Gastrocnemius medialis (tissue), 4 donors: ENCODE results near the gene TMCC1.

ENCODE experiments used
- POLR2A ChIP-seq, 2 donors: fragments of 450-650 bp; IDR thresholded peaks; one replicate each; pipeline ENCODE4 v1.6.1; 2017; ENCODE audit warnings: antibody characterized with exemption in 2 of 2, mild to moderate bottlenecking in 2 of 2, moderate library complexity in 2 of 2
- TF ChIP-seq, protein P1 (sequence below), 5 experiments: fragments of 450-650 bp in 3 of 5; fragments of 200-600 bp in 2 of 5; sonication (generic) in 2 of 5; IDR thresholded peaks in 4 of 5; conservative IDR thresholded peaks in 1 of 5; 1 replicate in 4 of 5; 2 replicates in 1 of 5; pipeline ENCODE4 v1.5.1; 2016 to 2019; ENCODE audit warnings: antibody characterized with exemption in 5 of 5, mild to moderate bottlenecking in 3 of 5, moderate library complexity in 3 of 5

DNA sequence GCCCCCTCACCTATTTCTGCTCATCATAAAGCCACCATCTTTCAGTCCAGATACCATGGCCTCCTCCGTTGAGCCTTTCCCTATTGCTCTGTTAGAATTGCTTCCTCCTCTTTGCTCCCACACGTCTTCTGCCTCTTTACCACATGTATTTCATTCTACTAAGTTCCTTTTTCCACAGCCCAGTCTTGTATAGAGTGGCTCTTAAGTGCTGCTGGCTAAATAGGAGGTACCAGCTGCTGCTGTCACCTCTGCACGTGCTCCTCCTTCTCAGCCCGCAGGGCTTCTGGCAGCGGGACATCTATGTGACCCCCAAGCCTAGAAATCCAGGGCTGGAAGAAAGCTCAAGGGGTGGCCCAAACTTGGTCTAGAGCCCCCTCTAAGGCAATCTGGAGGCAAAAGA lies 248.2 kb downstream of the TMCC1 start:
- TF ChIP-seq, protein P1, sequence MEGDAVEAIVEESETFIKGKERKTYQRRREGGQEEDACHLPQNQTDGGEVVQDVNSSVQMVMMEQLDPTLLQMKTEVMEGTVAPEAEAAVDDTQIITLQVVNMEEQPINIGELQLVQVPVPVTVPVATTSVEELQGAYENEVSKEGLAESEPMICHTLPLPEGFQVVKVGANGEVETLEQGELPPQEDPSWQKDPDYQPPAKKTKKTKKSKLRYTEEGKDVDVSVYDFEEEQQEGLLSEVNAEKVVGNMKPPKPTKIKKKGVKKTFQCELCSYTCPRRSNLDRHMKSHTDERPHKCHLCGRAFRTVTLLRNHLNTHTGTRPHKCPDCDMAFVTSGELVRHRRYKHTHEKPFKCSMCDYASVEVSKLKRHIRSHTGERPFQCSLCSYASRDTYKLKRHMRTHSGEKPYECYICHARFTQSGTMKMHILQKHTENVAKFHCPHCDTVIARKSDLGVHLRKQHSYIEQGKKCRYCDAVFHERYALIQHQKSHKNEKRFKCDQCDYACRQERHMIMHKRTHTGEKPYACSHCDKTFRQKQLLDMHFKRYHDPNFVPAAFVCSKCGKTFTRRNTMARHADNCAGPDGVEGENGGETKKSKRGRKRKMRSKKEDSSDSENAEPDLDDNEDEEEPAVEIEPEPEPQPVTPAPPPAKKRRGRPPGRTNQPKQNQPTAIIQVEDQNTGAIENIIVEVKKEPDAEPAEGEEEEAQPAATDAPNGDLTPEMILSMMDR (IDR thresholded peaks at IDR 0.05 in 4 of 5, conservative IDR thresholded peaks at IDR 0.05 in 1 of 5): no peak
- TF ChIP-seq POLR2A (IDR thresholded peaks at IDR 0.05): no peak
